Endothelial cell of umbilical vein (primary cell): ENCODE results near the gene IER3.

Source experiments
- EZH2 ChIP-seq: IDR thresholded peaks from 2 replicates; pipeline ENCODE4 v1.6.1; 2012; ENCODE audit warnings: borderline replicate concordance, low read depth, mild to moderate bottlenecking, moderate library complexity, low read length, inconsistent platforms; ENCODE audit not compliant: severe bottlenecking
- FOS ChIP-seq: IDR thresholded peaks from 2 replicates; pipeline ENCODE4 v1.6.1; 2011; ENCODE audit warnings: mild to moderate bottlenecking, low read length, moderate library complexity, borderline replicate concordance; ENCODE audit not compliant: insufficient read depth
- GATA2 ChIP-seq: IDR thresholded peaks from 2 replicates; pipeline ENCODE4 v1.7.0; 2011; ENCODE audit warnings: low read depth, mild to moderate bottlenecking, moderate library complexity, mixed read lengths, low read length; ENCODE audit not compliant: insufficient read length, insufficient read depth
- JUN ChIP-seq: IDR thresholded peaks from 2 replicates; pipeline ENCODE4 v1.6.1; 2011; ENCODE audit warnings: borderline replicate concordance, low read depth; ENCODE audit not compliant: insufficient read length, insufficient read depth
- MYC ChIP-seq: IDR thresholded peaks from one replicate; pipeline ENCODE4 v1.6.1; 2011; ENCODE audit warnings: mild to moderate bottlenecking, low read depth, low read length
- POLR2A ChIP-seq: IDR thresholded peaks from 2 replicates; pipeline ENCODE4 v1.6.1; 2012; ENCODE audit warnings: low read depth, mild to moderate bottlenecking, control low read depth, low read length
- POLR2AphosphoS5 ChIP-seq: IDR thresholded peaks from 2 replicates; pipeline ENCODE4 v1.6.1; 2012; ENCODE audit warnings: low read depth, mild to moderate bottlenecking, control low read depth, low read length, moderate library complexity; ENCODE audit not compliant: insufficient read depth
- TF ChIP-seq, protein P1 (sequence below), 2 donors: IDR thresholded peaks; 1 replicate in 1 of 2; 2 replicates in 1 of 2; pipeline ENCODE4 v1.5.1; 2011; ENCODE audit warnings: low read length in 2 of 2, mild to moderate bottlenecking in 2 of 2, moderate library complexity in 2 of 2, control low read depth in 1 of 2, inconsistent platforms in 1 of 2, low read depth in 1 of 2; ENCODE audit not compliant: insufficient read depth in 1 of 2; ENCODE audit errors: extremely low read depth in 1 of 2
- TF ChIP-seq, protein P2 (sequence below): IDR thresholded peaks from 2 replicates; pipeline ENCODE4 v1.6.1; 2011; ENCODE audit not compliant: insufficient read depth, insufficient read length

GRCh38 chr6:30714263-30714662 is 30.1 kb downstream of the IER3 start:
- TF ChIP-seq, protein P1, sequence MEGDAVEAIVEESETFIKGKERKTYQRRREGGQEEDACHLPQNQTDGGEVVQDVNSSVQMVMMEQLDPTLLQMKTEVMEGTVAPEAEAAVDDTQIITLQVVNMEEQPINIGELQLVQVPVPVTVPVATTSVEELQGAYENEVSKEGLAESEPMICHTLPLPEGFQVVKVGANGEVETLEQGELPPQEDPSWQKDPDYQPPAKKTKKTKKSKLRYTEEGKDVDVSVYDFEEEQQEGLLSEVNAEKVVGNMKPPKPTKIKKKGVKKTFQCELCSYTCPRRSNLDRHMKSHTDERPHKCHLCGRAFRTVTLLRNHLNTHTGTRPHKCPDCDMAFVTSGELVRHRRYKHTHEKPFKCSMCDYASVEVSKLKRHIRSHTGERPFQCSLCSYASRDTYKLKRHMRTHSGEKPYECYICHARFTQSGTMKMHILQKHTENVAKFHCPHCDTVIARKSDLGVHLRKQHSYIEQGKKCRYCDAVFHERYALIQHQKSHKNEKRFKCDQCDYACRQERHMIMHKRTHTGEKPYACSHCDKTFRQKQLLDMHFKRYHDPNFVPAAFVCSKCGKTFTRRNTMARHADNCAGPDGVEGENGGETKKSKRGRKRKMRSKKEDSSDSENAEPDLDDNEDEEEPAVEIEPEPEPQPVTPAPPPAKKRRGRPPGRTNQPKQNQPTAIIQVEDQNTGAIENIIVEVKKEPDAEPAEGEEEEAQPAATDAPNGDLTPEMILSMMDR (IDR thresholded peaks at IDR 0.05; ENCODE audit: extremely low read depth in 1 of 2, insufficient read depth in 1 of 2, low read depth in 1 of 2, low read length in 2 of 2): no peak
- no peak for TF ChIP-seq EZH2
- TF ChIP-seq POLR2AphosphoS5: no peak
- TF ChIP-seq MYC: no peak
- no peak for TF ChIP-seq POLR2A
- TF ChIP-seq, protein P2, sequence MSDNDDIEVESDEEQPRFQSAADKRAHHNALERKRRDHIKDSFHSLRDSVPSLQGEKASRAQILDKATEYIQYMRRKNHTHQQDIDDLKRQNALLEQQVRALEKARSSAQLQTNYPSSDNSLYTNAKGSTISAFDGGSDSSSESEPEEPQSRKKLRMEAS: no peak
- no peak for TF ChIP-seq GATA2
- TF ChIP-seq JUN: no peak
- no peak for TF ChIP-seq FOS
